ENCODE results near the gene SCP2. TPM values are rescaled to one million over a fixed set of nuclear protein-coding genes. Genes with fewer than 3 reads are reported as not detected.

SCP2 gene
- total RNA-seq, 2 donors from 2014 or later = 124 to 241 TPM

DNA sequence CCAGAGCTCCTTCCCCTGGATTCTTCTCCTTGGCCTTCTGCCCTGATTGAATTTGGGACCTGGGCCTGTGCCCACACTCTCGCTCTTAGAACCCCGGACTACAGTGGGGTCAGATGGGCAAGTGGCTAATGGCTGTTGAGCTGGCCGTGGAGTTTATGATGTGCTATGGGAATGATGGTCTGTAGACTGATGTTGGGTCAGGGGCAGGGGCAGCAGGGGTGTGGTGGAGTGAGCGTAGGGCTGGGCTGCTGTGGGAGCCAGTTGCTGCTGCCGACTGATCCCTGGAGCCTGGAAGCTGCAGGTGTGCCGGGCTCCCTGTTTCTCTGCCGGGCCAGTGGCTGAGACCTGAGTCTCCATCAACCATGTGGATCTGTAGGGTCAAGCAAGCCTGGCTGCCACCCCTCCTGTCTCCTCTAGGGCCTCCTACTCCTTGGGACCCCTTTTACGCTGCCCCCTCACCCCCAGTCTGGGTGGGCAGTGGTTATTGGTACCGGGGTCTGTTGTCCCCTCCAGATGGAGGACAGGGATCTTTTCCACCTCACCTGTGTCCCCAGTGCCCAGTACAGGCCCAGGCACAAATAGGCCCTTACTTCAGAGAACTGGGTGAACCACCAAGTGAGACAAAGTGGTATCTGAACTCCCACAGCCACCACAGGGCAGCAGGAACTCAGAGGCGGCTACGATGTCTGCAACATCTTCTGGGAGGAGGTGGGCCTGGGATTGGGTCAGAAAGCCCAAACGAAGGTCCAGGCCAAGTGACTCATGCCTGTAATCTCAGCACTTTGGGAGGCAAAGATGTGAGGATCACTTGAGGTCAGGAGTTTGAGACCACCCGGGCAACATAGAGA is 140.0 kb downstream of the SCP2 start:
- peaks cover 4% of the 10 kb centered on the region for H3K27me3 ChIP-seq (replicated peaks; ENCODE audit: insufficient read depth)
- TF ChIP-seq, protein P1, sequence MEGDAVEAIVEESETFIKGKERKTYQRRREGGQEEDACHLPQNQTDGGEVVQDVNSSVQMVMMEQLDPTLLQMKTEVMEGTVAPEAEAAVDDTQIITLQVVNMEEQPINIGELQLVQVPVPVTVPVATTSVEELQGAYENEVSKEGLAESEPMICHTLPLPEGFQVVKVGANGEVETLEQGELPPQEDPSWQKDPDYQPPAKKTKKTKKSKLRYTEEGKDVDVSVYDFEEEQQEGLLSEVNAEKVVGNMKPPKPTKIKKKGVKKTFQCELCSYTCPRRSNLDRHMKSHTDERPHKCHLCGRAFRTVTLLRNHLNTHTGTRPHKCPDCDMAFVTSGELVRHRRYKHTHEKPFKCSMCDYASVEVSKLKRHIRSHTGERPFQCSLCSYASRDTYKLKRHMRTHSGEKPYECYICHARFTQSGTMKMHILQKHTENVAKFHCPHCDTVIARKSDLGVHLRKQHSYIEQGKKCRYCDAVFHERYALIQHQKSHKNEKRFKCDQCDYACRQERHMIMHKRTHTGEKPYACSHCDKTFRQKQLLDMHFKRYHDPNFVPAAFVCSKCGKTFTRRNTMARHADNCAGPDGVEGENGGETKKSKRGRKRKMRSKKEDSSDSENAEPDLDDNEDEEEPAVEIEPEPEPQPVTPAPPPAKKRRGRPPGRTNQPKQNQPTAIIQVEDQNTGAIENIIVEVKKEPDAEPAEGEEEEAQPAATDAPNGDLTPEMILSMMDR (IDR thresholded peaks at IDR 0.05) = no peak
- TF ChIP-seq POLR2AphosphoS5 (IDR thresholded peaks at IDR 0.05) = no peak
- TF ChIP-seq POLR2A (IDR thresholded peaks at IDR 0.05) = no peak
- no peak overlapping the region for H3K27ac ChIP-seq
- H3K9me3 ChIP-seq = no peaks in the 10 kb centered on the region
- intact Hi-C loops (cut with DNase I) = no loop called here
- WGBS = 82% methylated on average over 13 of the region's 13 CpGs
- no peak overlapping the region for H3K4me3 ChIP-seq
- no peaks in the 10 kb centered on the region for H3K36me3 ChIP-seq
- DNase-seq (ENCODE audit: low spot score) = no peak
- no peaks in the 10 kb centered on the region for H3K4me1 ChIP-seq (replicated peaks)

DNA sequence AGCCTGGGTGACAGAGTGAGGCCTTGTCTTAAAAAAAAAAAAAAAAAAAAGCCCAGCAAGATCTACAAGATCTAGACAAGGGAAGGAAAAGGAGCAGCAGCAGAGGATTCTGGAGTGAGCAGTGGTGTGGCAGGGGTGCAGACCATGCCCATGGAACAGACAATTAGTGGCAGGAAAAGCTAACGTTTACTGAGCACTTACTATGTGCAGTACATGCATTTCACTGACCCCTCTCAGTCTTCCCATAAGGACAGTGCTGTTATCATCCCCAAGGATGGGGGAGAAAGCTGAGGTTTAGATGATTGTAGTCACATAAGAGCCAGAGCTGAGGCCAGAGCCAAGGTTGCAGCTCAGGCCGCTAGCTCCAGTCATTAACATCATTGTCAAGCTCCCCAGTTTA is 140.8 kb downstream of the SCP2 start:
- Histone ChIP-seq H3K27me3 (replicated peaks; ENCODE audit: insufficient read depth) (no peaks in the 10 kb centered on the region), H3K36me3 (no peaks in the 10 kb centered on the region), H3K4me3 (no peak overlapping the region), H3K4me1 (replicated peaks) (no peaks in the 10 kb centered on the region), H3K9me3 (no peaks in the 10 kb centered on the region), H3K27ac (no peak overlapping the region)
- intact Hi-C loops (cut with DNase I) = no loop called here
- no peak for DNase-seq (ENCODE audit: low spot score)
- TF ChIP-seq, protein P1 (IDR thresholded peaks at IDR 0.05) = no peak
- no peak for TF ChIP-seq POLR2AphosphoS5 (IDR thresholded peaks at IDR 0.05)
- TF ChIP-seq POLR2A (IDR thresholded peaks at IDR 0.05) = no peak
- 95% methylated on average over 2 of the region's 2 CpGs for WGBS

- Histone ChIP-seq H3K4me3 (no peak overlapping the region), H3K9me3 (no peaks in the 10 kb centered on the region), H3K27me3 (replicated peaks; ENCODE audit: insufficient read depth) (no peaks in the 10 kb centered on the region), H3K27ac (no peak overlapping the region), H3K4me1 (replicated peaks) (no peaks in the 10 kb centered on the region), H3K36me3 (no peaks in the 10 kb centered on the region)
- DNase-seq (ENCODE audit: low spot score) = no peak
- WGBS = 87% methylated on average over 7 of the region's 7 CpGs
- no peak for TF ChIP-seq POLR2AphosphoS5 (IDR thresholded peaks at IDR 0.05)
- TF ChIP-seq, protein P1 (IDR thresholded peaks at IDR 0.05) = no peak
- TF ChIP-seq POLR2A (IDR thresholded peaks at IDR 0.05) = no peak
- intact Hi-C loops (cut with DNase I) = no loop called here
These were observed 141.4 kb downstream of the SCP2 start for GRCh38 chr1:53068314-53069099.

- Histone ChIP-seq H3K36me3 (no peaks in the 10 kb centered on the region), H3K9me3 (no peaks in the 10 kb centered on the region), H3K4me3 (no peak overlapping the region), H3K4me1 (replicated peaks) (no peaks in the 10 kb centered on the region), H3K27me3 (replicated peaks; ENCODE audit: insufficient read depth) (no peaks in the 10 kb centered on the region), H3K27ac (no peak overlapping the region)
- no peak for DNase-seq (ENCODE audit: low spot score)
- no peak for TF ChIP-seq POLR2A (IDR thresholded peaks at IDR 0.05)
- TF ChIP-seq POLR2AphosphoS5 (IDR thresholded peaks at IDR 0.05) = no peak
- TF ChIP-seq, protein P1 (IDR thresholded peaks at IDR 0.05) = no peak
- intact Hi-C loops (cut with DNase I) = no loop called here
- 85% methylated on average over 7 of the region's 7 CpGs for WGBS
These were observed 142.2 kb downstream of the SCP2 start for GRCh38 chr1:53069265-53069662.
